ENCODE results near the gene TUBGCP2.

GRCh38 chr10:133336118-133336576, 27.5 kb upstream of the TUBGCP2 start:
- TF ChIP-seq CTCF (IDR thresholded peaks at IDR 0.05) (no peak), POLR2AphosphoS5 (IDR thresholded peaks at IDR 0.05) (no peak)

Measured in suprapubic skin (tissue), 3 donors.